Hepatic stellate cell (primary cell): ENCODE results near the gene FLAD1.

Experiments used
- DNase-seq: peaks from one replicate; pipeline ENCODE4 v3.0.0; 2011; ENCODE audit warnings: low spot score

Gene FLAD1

GRCh38 chr1:155018617-155019348 is 35.6 kb downstream of the FLAD1 start:
- DNase-seq: no peak

GRCh38 chr1:155019377-155020245 is 36.5 kb downstream of the FLAD1 start:
- DNase-seq: no peak

GRCh38 chr1:155022136-155022926 is 39.2 kb downstream of the FLAD1 start:
- no peak for DNase-seq

- DNase-seq: no peak
Observed at GRCh38 chr1:155022927-155023236, 39.7 kb downstream of the FLAD1 start.

- DNase-seq: no peak
Observed at GRCh38 chr1:155023627-155024026, 40.5 kb downstream of the FLAD1 start.

- no peak for DNase-seq
Observed at GRCh38 chr1:155024315-155024714, 41.2 kb downstream of the FLAD1 start.

- DNase-seq: no peak
Observed at GRCh38 chr1:155026154-155026553, 43.0 kb downstream of the FLAD1 start.

GRCh38 chr1:155026588-155026987 is 43.4 kb downstream of the FLAD1 start:
- DNase-seq: no peak

- DNase-seq: no peak
Observed at GRCh38 chr1:155029513-155030242, 46.5 kb downstream of the FLAD1 start.

GRCh38 chr1:155030243-155030795 is 47.2 kb downstream of the FLAD1 start:
- DNase-seq: no peak

GRCh38 chr1:155030899-155031298 is 47.8 kb downstream of the FLAD1 start:
- DNase-seq: no peak

- DNase-seq: no peak
Observed at GRCh38 chr1:155032886-155033285, 49.7 kb downstream of the FLAD1 start.

GRCh38 chr1:155033524-155033923 is 50.4 kb downstream of the FLAD1 start, which contains the start of the genes DCST1 and DCST2:
DCST1 (plus strand) TSS chr1:155033824; CDS start chr1:155034037, 213 bp downstream.
DCST2 (minus strand) TSS chr1:155033781; CDS start chr1:155033701, 80 bp downstream.
- no peak for DNase-seq

- no peak for DNase-seq
Observed at GRCh38 chr1:155034318-155035208, 51.4 kb downstream of the FLAD1 start.

- no peak for DNase-seq
Observed at GRCh38 chr1:155035936-155036335, 52.8 kb downstream of the FLAD1 start.

- DNase-seq: no peak
Observed at GRCh38 chr1:155037043-155037442, 53.9 kb downstream of the FLAD1 start.

GRCh38 chr1:155037851-155038441 is 54.8 kb downstream of the FLAD1 start:
- DNase-seq: no peak

GRCh38 chr1:155038602-155039307 is 55.6 kb downstream of the FLAD1 start:
- no peak for DNase-seq

GRCh38 chr1:155039308-155039669 is 56.1 kb downstream of the FLAD1 start:
- no peak for DNase-seq
